A549 (cell line): Measurements from ENCODE around the gene TEX52.

Source experiments
- FOSB ChIP-seq: fragments of 250-450 bp; sonication (Bioruptor Pico); IDR thresholded peaks from 2 replicates; pipeline ENCODE4 v1.5.0; 2020; ENCODE audit warnings: mild to moderate bottlenecking, moderate library complexity
- SMC3 ChIP-seq: fragments of >200 bp; sonication (Bioruptor Twin); formaldehyde crosslinking; IDR thresholded peaks from 3 replicates; pipeline ENCODE4 v1.6.1; 2018; ENCODE audit warnings: inconsistent platforms
- TF ChIP-seq, protein P1 (sequence below): fragments of >200 bp; sonication (Bioruptor Twin); formaldehyde crosslinking; IDR thresholded peaks from 3 replicates; pipeline ENCODE4 v1.5.1; 2016

DNA sequence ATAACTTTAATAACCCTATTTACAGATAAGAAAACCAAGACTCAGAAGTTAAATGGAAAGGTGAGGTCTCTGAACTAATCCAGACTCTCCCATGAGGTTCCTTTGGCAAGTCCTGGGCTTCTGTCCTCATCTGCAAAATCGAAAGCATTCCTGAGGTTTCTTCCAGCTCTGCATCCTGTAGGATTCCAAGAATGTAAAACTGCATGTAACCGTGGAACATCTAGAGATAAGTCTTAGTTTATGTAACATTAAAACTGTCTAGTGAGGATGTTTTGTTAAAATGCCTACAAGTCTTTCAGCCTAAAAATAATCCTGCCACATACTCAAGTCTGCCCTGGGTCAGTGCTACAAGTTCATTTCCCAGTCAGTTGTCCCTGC, 51.7 kb downstream of the TEX52 start:
- no peak for TF ChIP-seq SMC3
- TF ChIP-seq, protein P1, sequence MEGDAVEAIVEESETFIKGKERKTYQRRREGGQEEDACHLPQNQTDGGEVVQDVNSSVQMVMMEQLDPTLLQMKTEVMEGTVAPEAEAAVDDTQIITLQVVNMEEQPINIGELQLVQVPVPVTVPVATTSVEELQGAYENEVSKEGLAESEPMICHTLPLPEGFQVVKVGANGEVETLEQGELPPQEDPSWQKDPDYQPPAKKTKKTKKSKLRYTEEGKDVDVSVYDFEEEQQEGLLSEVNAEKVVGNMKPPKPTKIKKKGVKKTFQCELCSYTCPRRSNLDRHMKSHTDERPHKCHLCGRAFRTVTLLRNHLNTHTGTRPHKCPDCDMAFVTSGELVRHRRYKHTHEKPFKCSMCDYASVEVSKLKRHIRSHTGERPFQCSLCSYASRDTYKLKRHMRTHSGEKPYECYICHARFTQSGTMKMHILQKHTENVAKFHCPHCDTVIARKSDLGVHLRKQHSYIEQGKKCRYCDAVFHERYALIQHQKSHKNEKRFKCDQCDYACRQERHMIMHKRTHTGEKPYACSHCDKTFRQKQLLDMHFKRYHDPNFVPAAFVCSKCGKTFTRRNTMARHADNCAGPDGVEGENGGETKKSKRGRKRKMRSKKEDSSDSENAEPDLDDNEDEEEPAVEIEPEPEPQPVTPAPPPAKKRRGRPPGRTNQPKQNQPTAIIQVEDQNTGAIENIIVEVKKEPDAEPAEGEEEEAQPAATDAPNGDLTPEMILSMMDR = no peak
- no peak for TF ChIP-seq FOSB (CRISPR knock-in tag)
